ENCODE measurements around the gene C21orf58.
"Not testable (repeated sequence)": the region's sequence is repeated elsewhere in the genome, so short reads cannot be mapped to it uniquely, and the experiment has no call there.

C21orf58 gene

DNA sequence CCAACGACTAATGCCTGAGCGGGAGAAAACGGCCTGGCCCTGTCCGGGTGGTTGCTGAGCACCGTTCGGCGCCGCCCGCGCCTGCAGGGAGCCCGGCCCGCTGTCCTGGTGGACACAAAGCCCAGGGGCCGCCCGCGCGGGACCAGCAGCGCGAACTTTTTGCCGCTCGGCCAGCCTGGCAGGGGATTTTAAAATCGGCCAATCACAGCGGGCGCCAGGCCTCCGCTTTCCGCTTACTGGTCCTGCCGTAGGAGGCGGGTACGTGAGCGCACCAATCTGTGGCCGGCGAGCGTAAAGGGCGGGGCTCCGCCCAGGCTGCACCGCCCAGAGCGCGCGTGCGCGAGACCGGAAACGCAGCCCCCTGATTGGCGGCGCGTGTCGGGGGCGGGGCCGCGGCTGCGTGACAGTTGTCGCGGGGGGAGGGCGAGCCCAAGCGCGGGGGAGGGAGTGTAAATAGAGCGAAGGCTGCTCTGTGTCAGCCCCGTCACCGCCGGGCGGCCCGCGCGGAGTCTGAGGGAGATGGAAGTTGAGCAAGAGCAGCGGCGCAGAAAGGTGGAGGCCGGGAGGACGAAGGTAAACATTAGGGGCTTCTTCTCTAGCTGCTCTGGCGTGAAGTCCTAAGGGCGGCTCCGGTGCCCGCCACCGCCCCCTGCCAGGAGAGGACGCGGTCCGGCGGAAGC is at the start of gene C21orf58, which contains the start of gene PCNT:
Gene C21orf58 (minus strand): TSS at position 161 of the 680 bp plus-strand sequence. CDS start 1,132 bp downstream, outside the sequence.
Gene PCNT (plus strand): TSS at position 447 of the 680 bp plus-strand sequence. CDS start 73 bp downstream, at position 520.
- peak; percentile 98 for DNase-seq (ENCODE audit: low read depth)

DNA sequence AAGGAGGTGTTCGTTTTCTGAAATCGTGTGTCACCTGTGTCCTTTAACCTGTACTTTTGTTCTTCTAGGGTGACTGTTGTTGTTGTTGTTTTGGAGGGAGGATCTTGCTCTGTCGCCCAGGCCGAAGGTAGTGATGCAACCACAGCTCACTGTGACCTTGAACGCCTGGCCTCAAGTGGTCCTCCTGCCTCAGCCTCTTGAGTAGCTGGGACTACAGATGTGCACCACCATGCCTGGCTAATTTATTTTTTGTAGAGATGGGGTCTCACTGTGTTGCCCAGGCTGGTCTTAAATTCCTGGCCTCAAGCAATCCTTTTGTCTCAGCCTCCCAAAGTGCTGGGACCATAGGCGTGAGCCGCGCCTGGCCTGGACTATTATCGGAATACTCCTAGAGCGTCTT is 49.3 kb upstream of the C21orf58 start:
- DNase-seq (ENCODE audit: low read depth): not testable (repeated sequence)

DNA sequence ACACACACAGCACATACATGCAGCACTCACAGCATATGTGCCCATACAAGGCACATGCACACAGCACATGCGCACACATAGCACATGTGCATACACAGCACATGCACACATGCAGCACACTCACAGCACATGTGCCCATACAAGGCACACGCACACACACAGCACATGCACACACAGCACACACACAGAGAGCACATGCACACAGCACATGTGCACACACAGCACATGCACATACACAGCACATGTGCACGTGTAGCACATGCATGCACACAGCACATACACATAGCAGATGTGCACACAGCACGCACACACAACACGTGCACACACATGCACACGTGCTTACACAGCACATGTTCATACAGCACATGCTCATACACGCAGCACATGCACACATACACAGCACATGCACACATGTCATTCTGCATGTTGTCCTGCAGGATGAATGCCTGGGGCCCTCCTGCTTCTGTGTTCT is 48.4 kb upstream of the C21orf58 start:
- no peak for DNase-seq (ENCODE audit: low read depth)

DNA sequence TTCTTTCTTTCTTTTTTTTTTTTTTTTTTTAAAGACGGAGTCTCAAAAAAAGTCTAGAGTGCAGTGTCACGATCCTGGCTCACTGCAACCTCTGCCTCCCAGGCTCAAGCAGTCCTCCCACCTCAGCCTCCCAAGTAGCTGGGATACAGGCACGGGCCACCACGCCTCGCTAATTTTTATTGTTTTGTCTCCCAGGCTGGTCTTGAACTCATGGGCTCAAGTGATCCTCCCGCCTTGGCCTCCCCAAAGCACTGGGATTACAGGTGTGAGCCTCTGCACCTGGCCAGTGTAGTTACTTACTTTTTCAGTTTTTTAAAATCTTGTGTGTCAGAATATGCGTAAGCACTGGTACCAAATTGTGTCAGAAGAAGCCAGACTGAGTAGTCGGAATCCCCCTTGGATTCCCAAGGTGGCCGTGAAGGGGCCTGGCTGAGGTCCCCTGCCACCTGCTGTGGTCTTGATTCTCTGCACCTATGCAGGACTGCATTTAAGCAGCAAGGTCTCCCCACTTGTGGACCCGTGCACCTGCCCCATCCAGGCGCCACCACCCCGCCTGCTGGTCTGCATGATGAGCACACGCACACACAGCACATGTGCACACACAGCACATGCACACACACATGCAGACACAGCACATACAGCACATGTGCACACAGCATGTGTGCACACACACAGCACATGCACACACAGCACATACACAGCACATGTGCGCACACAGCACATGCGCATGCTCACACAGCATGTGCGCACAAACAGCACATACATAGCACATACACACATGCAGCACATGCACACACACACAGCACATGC is 47.7 kb upstream of the C21orf58 start:
- no peak for DNase-seq (ENCODE audit: low read depth)

DNA sequence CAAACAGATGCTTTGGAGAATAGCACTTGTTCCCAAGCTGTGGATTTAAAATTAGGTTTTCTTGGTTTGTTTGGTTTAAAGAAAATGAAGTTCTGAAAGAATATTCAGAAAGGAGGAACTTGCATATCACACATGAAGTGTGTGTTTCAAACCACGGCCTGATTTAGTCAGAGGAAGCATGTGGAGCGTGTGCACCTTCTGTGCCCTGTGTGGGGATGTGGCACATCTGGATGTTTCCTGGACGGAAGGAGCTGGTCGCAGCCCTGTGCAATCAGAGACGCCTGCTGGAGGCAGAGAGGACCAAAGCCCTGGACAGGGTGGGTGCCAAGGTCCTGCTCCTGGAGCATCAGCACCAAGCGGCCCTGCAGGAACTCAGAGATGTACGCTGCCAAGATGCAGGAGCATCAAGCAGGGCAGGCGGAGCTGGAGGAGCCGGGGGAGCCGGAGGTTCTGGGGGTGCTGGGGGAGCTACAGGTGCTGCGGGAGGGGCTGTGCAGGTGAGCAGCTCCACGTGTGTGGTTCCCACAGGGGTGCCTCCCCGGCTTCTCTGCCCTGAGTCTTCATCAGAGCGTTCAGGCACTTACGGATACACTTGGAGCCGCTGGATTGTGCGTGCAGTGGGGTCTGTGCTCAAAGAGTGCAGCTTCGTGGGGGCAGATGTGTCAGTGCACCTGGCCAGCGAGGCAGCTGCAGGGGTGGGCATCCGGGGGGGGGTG is 46.0 kb upstream of the C21orf58 start:
- DNase-seq (ENCODE audit: low read depth): no peak

DNA sequence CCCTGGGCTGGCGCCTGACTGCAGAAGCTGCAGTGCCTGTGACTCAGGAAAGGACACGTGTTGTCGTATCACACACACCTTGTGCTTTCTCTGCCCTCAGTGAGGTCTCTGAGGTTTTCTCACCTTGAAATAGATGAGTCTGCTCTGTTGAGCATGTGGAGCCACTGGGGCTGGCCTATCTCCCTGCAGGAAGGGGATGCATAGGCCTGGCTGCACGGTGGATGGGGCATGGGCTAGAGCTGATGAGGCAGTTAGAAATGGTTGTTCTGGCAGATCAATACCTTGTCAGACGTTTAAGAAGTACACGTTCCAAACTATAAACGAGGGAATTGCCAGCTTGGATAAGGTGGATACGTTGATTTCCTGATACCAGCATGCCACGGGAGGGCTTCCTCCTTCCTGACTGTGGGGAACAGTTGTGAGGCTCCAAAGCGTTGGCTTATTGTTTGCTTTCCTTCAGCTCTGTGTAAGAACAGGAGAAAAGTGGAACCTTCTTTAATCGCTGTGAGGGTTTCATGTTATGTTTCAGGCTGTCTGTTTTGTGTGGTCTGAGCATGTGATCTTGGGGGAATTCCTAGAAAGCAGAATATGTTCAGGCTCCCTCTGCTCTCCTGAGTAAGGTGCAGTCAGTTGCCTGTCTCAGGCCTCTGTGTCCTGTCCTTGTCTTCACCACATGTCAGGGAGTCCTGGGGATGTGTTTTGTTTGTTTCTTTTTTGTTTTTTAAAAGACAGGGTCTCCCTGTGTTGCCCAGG is 45.0 kb upstream of the C21orf58 start:
- DNase-seq (ENCODE audit: low read depth): no peak

DNA sequence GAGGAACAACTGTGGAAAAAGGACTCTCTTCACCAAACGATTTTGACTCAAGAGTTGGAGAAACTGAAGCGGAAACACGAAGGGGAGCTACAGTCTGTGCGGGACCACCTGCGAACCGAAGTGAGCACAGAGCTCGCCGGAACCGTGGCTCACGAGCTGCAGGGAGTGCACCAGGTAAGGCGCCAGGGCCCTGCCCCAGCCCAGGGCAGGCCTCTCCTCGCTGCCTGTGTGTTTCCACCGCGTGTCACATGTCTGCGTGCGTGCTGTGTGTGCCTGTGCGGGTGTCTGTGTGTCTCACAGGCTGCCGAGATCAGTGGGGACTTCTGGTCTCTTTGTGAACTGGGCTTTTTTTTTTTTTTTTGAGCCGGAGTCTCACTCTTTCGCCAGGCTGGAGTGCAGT is 43.3 kb upstream of the C21orf58 start:
- no peak for DNase-seq (ENCODE audit: low read depth)

DNA sequence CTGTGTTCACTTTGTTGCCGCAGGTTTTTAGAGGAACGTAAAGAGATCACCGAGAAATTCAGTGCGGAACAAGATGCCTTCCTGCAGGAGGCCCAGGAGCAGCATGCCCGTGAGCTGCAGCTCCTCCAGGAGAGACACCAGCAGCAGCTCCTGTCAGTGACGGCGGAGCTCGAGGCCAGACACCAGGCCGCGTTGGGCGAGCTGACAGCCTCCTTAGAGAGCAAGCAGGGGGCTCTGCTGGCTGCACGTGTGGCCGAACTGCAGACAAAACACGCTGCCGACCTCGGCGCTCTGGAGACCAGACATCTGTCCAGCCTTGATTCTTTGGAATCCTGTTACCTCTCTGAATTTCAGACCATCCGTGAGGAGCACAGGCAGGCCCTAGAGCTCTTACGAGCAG is 42.9 kb upstream of the C21orf58 start:
- DNase-seq (ENCODE audit: low read depth): no peak

DNA sequence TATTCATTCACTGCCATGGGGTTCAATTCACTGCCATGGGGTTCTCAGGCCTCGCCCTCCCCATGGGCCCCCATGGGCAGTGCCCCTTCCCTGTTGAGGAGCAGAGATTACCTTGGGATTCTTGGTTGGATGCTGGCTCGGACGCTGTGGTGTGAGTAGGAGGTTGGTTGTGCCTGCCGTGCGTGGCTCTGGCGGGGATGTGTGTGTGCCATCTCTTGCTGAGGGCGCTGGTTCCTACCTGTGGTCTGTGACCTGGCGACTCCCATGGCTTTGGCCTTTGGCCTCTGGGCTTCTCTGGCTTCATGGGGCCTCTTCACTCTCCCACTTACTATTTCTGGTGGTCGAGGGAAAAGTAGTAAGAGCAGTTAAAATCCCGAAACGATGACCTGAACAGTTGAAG is 42.4 kb upstream of the C21orf58 start:
- no peak for DNase-seq (ENCODE audit: low read depth)

DNA sequence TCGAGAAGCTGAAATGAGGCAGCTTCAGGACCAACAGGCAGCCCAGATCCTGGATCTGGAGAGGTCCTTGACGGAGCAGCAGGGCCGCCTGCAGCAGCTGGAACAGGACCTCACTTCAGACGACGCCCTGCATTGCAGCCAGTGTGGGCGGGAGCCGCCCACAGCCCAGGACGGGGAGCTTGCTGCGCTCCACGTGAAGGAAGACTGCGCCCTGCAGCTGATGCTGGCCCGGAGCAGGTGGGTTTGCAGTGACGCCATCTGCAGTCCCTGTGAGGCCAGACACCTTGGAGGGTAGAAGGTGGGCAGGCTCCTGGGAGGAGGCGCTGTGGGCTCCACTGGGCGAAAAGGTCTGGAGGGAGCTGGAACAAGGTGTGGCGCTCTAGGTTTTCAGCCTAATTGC is 40.0 kb upstream of the C21orf58 start:
- no peak for DNase-seq (ENCODE audit: low read depth)

DNA sequence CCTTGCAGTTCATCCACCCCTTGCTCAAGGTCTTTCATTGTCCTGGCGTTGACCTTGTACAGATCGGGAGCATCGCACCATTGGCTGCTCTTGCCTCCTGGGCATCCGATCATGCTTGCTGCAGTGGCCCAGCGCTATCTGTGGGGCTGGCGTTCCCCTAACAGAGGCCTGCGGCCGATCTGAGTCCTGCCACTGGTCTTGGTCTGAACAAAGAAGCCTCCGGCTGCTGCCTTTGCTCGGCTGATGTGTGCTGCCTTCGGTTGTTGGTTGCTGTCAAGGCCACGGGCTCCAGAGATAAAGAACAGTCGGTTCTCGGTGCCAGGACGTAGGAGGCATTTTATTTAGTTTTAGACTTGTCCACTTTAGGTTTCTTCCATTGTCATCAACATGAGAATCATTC is 39.3 kb upstream of the C21orf58 start:
- no peak for DNase-seq (ENCODE audit: low read depth)

DNA sequence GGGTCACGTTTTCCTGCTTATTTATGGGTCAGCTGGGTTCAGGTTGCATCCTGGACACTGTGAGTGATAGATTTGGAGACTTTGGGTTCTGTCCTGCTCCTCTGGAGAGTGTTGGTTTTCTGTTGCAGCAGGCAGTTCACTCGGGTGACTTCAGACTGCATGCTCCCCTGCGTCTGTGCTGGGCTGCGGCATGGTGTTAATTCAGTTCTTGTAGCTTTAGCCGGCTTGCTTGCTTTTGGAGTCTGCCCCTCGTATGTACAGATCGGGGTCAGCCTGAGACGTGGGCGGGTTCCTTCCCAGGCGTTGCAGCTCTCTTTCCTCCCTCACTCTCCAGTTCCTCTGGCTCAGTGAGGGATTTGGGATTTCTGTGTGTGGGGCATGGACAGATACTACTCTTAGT is 38.3 kb upstream of the C21orf58 start:
- DNase-seq (ENCODE audit: low read depth): no peak

DNA sequence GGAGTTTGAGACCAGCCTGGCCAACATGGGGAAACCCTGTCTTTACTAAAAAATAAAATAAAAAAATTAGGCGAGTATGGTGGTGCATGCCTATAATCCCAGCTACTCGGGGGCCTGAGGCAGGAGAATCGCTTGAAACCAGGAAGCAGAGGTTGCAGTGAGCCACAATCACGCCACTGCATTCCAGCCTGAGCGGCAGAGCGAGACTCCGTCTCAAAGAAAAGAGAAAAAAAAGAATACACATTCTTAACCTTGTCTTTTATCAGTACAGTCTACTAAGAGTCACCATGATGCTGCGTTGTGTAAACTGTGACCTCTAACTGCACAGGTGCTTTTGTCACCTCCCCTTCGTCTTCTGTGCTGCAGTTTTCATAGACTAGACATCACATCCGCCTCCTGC is 37.5 kb upstream of the C21orf58 start:
- DNase-seq (ENCODE audit: low read depth): no peak

DNA sequence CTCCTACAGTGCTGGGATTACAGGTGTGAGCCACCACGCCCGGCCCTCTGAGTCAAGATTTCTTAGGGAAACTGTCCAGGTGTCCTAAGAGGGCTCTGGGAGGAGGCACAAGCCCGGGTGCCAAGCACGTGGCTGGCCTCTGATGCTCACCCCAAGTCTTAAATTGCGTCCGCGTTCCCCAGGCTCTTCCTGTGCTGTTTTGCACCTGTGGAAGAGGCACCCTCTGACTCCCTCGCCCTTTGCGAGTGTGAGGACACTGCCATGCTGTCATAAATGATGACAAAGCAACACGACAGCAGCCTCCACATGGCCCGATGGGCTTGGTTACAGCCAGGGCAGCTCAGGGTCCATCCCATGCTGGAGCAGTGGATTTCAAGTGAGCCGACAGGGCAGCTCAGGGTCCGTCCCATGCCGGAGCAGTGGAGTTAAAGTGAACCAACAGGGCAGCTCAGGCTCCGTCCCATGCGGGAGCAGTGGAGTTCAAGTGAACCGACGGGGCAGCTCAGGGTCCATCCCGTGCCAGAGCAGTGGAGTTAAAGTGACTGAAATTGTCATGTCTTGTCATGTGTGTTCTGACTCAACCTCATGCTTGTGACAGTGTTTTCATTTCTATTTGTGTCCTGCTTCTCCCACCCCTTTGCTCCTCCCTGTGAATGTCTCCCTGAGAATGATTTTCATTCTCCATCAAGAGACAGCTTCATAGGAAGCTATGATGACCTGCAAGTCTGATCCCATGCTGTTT is 34.2 kb upstream of the C21orf58 start:
- DNase-seq (ENCODE audit: low read depth): no peak

DNA sequence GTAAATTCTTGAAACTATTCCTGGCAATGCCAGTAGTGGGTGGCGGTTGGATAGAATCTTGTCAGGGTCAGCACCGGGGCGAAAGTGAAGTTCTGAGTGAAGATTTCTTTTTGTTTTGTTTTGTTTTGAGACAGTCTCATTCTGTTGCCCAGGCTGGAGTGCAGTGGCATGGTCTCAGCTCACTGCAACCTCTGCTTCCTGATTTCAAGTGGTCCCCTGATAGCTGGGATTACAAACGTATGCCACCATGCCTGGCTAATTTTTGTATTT is 33.6 kb upstream of the C21orf58 start:
- DNase-seq (ENCODE audit: low read depth): no peak

DNA sequence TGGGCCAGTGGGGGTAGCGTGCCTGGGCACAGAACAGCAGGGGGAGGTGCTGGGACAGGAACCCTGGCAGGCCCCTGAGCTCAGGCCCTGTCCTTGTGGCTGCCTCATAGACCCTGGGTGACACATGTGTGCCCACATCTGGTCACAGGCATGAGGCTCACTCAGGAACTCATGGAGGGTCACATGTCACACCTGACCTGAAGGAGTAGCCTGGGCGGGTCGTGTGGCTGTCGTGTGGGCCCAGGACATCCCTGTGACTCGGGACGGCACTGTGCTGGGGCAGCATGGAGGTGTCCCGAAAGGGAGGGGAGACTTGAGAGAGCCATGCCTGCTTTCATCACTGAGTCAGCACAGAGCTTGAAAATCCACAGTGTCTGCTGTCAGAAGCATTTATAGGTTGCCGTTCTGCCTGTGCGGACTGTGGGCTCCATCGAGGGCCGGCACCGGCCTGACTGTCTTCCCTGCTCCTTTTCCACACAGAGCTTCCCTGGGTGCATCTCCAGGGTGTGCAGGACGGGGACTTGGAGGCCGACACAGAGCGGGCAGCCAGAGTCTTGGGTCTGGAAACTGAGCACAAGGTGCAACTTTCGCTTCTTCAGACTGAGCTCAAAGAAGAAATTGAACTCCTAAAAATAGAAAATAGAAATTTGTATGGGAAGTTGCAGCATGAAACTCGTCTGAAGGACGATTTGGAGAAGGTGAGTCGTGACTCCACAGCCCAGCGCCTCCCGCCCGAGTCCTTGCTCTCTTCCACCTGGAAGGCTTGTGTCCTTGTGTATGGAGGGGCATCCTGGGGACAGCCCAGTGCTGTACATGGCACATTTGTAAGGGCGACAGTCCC is 33.0 kb upstream of the C21orf58 start:
- no peak for DNase-seq (ENCODE audit: low read depth)

DNA sequence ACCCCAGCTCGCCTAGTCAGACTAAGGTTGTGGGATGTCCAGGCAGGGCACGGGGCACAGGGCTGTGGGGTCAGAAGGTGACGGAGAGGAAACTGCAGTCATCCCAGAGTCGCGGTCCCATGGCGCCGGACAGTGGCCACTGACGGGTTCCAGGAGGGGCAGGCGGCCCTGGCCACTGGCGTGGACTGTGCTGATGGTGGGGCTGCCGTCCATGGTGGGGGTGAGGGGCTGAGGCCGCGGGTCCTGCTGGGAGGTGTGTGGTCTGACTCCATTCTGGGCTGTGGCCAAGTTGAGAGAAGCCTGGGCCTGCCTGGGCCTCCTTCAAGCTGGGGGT is 32.3 kb upstream of the C21orf58 start:
- no peak for DNase-seq (ENCODE audit: low read depth)

DNA sequence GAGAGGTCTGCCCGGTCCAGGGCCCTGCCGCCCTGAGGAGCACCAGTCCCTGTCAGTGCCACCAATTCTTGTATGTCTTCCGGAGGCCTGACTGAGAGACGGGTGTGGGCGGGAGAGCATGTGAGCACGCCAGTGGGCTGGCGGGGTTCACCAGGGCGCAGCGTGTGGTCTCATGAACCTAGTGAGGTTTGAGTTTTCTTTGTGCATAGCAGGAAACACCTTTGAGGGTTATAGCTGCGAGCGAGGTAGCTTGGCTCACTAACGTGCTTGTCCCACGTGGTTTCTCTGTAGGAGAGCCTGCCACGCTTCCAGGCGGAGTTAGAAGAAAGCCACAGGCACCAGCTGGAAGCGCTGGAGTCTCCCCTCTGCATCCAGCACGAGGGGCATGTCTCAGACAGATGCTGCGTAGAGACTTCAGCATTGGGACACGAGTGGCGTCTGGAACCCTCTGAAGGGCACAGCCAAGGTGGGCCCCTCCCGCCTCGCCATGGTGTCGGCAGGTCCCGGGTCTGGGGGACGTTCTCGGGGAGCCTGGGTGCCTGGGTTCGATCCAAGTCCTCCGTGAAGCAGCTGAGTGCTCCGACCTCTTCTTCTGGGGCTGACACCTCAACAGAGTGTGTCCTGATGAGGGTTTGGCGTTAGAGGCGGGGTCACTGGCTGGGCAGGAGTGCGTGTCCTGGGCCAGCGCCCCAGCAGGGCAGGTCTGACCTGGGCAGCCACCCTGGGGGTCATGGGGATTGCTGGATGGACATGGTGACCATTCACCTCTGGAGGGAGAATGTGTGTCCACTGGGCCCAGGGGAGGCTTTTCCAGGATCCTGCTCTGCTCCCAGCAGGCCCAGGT is 31.7 kb upstream of the C21orf58 start:
- DNase-seq (ENCODE audit: low read depth): no peak

DNA sequence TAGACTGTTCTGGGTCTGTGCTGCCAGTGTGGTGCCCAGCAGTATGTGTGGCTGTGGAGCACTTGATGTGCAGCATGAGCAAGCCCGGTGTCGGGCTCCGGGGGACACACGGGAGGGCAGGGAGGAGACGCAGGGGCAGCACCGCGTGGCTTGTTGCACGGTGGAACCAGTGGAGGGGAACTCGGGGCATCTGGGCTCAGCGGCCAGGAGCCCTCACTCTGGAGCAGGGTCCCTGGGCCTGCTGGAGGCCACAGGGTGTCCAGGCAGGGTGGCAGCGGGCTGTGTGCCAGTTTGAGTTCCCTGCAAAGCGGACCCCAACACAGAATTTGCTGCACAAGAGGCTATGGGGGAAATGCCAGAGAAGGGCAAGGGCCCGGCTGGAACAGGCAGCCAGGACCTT is 30.8 kb upstream of the C21orf58 start:
- DNase-seq (ENCODE audit: low read depth): no peak

DNA sequence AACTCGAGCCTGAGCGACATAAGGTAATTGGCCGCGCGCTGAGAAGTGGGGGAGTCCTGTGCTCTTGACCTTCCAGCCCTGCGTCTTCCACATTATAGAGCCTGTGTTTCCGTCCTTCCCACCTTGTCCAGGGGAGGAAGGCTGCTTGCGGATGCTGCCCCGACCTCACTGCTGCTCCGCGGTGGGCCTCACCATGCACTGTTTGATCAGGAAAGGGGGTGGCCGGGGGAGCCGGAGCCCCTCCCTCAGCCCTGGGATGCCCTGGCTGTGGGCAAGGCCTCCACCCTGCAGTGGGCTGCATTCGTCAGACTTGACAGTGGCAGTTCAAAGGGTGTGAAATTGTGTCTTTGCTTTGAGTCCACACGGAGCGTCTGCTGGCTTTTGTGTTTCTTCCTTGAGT is 30.4 kb upstream of the C21orf58 start:
- DNase-seq (ENCODE audit: low read depth): no peak

Measured in iris pigment epithelial cell (primary cell).